ENCODE results near the gene TMEM209.
"Not testable (repeated sequence)": the region's sequence is repeated elsewhere in the genome, so short reads cannot be mapped to it uniquely, and the experiment has no call there.

TMEM209 gene

DNA sequence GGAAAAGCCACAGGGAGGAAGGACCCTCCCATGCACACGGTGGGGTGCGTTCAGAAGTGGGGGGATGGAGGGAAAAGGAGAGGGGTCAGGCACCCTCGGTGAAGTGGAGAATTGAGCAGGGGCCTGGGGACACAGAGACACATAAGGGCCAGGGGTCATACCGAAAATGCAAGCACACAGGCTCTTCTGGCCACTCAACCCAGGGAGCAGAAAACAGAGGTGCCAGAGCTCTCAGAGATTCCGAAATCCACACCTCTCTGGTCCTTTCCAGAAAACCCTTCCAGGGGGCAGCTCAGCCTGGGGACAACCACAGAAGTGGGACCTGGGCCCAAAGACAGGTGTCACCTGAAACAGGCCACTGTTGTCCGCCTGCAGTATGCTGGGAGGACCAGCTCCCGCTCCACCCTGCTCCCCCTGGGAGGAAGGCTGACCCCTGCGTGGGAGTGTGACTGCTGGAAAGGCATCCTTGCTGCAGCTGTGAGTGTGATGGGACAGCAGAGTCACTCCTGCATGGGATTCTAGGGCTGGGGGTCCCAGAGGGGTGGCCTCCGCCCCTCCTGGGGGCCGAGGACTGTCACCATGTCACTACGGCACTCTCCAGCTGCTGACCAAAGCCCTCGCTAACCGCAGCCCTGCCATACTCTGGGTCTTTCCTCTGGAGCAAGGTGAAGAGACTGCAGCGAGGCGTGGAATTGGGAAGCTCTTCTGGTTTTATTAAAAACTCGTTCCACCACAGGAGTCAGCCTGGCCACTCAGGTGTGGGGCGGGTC lies 63.1 kb downstream of the TMEM209 start:
- DNase-seq, result no peak

DNA sequence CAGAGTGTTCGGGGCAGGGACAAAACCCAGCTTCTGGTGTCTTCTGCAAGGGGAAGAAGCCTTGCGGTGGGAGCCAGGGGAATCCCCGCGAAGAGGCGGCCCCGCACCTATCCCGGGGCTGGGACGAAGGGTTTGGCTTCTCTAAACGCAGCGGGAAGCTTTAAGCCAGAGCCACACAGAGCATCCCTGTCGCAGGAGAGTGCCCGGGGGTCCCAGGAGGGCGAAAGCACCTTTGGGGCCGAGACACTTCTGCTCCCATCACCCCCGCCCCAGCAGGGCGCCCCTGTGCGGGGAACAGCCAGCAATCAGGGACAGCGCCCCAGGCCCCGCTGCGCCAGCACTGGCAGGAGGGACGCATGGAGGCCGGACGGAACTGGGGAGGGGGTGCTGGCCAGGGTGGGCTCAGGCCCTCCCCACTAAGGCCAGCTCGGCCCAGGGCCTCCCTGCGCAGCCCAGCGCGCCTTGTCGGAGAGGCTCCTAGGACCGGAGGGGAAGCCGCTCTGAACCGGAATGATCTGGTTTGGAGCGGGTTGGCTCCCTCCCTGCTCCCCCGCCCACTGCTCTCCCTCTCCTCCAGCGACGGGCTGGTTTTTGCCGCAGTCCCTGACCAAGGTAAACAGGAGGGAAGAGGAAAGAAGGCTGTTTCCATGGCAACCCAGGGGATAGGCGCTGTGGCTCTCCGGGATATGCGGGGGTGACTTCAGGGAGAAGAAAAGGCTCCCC lies 63.9 kb downstream of the TMEM209 start:
- peak; percentile 84 for DNase-seq

GRCh38 chr7:130140551-130141160 lies 64.5 kb downstream of the TMEM209 start:
- no peak for DNase-seq

GRCh38 chr7:130139193-130139960 lies 65.8 kb downstream of the TMEM209 start:
- no peak for DNase-seq

GRCh38 chr7:130137207-130137606 lies 68.0 kb downstream of the TMEM209 start:
- DNase-seq, result no peak

- no peak for DNase-seq
Measured at GRCh38 chr7:130136579-130137167, 68.5 kb downstream of the TMEM209 start.

DNA sequence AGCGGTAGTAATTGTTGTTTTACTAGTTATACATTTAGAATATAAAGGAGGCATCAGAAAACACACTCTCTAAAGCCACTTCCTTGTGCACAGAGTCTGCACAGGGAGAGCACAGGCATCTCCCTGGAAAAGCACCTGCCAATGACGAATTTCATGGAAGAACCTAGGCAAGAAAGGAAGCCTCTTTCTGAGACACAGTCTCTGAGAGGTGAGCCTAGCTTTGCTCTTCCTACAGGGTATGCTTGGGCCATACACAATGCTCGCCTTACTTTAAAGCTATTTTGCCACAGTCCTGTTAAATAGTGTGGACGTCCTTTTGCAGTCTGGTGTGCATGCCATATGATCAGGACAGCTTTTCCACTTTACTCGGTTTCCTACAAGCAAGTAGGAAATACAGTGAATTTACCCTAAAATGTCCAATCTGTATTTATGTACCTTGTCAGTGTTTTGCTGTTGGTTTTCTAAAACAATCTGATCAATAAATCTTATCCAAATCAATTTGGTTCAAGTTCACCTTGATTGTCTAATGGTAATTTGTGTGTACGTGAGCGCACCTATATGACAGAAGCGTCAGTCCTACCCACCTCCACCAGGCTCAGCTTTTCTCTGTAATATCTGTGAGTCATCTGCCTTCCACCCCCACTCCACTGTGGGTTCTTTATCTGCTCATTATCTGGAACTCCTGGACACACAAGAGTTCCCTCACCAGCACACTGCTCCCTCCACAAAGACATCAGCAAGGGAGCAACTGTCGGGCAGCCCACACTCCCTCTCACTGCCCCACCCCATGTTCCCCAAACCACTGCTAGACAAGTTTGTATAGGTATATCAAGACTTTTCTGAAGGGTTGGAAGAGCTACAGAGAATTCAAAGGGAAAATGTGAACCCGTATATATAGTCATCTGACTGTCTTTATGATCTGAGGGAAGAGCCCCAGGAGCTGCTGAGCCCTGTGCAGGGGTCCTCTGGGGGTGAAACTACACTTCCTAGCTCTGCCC lies 69.7 kb downstream of the TMEM209 start:
- DNase-seq, result no peak

DNA sequence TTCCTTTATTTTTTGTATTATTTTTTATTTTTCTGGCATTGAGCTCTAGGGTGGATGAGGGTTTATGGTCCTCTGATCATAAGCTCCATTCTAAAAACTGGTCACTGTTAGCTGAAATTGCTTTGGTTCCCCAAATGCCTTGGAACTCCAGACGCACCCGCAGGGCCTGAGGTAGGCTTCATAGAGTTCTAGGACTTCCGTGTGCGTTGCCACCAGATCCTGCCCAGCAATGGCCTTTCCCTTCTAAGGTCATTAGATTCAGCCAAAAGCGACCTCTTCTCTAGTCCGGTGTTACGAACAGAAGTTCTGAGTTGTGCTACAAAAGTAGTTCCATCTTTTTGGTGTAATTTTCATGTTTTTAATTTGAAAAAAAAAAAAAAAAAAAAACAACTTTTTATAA lies 70.5 kb downstream of the TMEM209 start:
- no peak for DNase-seq

DNA sequence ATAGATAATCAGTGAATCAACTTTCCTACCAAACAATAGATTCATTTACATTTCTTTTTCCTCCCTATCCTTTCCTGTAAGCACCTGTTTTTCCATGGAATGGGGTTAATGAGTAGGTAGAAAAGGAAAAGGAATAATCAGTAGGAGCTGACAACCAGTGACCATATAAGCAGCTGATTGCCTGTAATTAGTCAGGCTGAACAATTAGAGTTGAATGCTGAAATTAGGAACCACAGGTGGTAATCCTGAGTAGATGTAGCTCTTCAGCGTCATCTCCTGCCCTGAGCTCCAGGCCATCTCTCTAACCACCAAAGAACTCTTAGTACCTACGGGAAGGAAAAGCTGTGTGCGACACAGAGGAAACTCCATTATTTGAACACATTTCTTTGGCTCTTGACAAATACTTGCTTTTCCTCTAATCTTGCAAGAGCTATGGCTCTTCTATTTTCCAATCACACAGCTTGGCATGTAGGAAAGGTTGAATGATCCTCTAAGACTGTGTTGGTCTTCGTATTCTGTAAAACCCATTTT lies 71.0 kb downstream of the TMEM209 start:
- no peak for DNase-seq

DNA sequence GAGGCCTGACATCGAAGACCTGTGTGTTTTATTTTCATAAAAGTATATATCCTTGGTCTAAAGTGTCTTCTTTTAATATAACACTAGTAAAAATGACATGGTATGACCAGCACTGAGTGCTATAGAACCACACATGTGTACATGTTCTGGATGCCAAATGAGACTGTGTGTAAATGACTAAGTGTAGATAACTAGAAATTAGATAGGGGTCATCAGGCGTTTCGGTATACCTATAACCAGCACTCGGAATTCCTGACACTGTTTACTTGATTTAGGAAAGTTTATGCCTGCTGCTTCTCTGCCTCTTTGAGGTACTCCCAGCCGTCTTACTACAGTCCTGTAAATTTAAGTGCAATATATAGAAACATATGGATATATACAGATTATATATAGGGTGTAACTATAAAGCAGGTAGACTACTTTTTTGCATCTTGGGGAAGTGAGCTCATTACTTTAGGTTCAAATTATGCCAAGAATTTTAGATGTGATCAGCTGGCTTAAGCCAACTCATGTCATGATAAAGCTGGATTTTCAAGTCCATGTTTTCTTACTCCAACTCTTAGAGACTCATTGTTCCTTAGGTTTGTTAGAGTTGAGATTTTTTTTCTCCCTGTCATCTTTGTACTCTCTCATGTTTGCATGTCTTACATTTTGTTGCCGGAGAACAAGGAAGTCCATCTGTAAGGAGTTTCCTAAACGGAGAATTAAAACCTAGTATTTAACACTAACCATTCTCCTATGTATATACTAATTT lies 72.0 kb downstream of the TMEM209 start:
- no peak for DNase-seq

DNA sequence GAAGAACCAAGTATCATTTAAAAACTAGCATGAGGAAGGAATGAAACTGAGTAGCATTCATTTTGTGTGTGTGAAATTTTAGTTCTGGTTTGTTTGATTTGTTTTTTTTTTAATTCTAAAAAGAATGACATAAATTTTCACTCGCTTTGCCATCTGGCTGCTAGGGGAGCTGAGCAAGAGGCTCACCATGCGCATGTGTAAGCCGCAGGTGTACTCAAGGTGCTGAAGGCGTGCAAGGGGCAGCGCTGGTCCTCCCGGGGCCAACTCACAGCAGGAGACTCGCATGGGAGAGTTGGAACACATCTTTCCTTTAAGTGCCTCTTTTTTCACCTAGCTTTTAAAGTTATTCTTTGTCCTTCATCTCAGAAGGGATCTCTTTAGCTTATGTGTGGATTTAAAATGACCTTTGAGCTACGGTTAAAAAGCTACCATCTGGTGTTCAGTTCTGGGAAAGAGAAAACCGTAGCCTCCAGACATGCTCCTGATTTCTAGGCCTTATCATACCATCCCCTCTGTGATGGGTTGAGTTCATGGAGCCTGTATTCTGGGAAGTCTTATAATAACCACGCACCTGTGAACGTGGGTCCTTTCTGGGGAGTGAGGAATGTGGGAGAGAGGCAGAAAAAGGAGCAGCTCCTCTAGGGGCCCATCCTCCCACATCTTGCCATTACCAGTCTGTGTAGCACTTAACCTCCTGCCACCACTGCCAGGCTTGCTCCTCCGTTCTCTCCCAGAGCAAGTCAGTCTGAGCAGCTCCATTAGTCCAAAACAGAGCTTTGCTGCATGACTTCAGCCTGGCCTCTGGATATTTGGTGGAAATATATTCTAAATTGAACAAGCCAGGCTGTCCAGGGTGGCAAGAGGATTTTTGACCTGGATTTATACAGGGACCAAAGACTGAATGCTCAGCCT lies 73.0 kb downstream of the TMEM209 start:
- no peak for DNase-seq

GRCh38 chr7:130131191-130131834 lies 73.9 kb downstream of the TMEM209 start:
- DNase-seq, result no peak

- DNase-seq, result no peak
Measured at GRCh38 chr7:130129011-130129411, 76.2 kb downstream of the TMEM209 start.

- DNase-seq, result no peak
Measured at GRCh38 chr7:130127821-130128317, 77.3 kb downstream of the TMEM209 start.

GRCh38 chr7:130127404-130127803 lies 77.8 kb downstream of the TMEM209 start:
- DNase-seq, result no peak

DNA sequence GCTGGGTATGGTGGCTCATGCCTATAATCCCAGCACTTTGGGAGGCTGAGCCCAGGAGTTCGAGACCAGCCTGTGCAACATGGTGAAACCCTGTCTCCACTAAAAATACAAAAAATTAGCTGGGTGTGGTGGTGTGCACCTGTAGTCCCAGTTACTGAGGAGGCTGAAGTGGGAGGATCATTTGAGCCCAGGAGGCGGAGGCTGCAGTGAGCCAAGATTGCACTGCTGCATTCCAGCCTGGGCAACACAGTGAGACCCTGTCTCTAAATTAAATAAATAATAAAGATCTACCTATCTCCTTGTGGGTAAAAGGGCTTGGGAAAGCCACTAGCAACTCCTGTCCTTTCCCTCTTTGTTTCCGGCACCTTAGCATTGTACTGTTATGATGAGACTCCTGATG lies 78.4 kb downstream of the TMEM209 start:
- DNase-seq, result not testable (repeated sequence)

DNA sequence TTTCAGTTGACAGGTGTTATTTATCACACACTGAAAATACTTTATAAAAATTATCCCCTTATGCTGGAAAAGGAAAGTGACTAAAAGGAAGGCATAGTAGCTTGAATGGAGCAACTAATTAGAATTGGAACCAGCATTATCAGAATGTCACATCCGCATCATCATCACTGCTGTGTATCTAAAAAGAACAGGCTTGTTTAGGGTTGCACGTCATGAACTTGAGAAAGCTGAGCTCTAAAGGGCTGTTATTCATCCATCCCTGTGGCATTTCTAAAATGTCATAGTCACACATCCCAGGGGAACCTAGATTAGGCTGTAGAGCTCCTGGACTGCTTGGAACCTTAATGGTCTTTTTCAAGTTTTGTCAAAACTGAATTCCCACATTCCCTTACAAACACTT lies 80.5 kb downstream of the TMEM209 start:
- no peak for DNase-seq

GRCh38 chr7:130123501-130123900 lies 81.7 kb downstream of the TMEM209 start:
- DNase-seq, result no peak

DNA sequence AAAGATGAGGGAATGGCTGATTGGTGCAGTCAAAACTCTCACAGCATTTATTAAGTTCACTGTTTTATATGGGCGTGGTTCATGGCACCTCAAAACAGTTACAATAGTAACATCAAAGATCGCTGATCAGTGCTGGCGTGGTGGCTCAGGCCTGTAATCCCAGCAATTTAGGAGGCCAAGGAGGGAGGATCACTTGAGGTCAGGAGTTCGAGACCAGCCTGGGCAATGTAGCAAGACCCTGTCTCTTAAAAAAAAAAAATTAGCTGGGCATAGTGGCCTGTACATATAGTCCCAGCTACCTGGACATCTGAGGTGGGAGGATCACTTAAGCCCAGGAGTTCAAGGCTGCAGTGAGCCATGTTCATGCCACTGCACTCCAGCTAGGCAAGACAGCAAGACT lies 86.4 kb downstream of the TMEM209 start:
- no peak for DNase-seq
